B cell (primary cell): Measurements from ENCODE around the gene ZNF23.

Experiments
- CTCF ChIP-seq: fragments of 200-600 bp; IDR thresholded peaks from one replicate; pipeline ENCODE4 v1.8.0; 2022; ENCODE audit warnings: antibody characterized with exemption, mild to moderate bottlenecking
- EZH2 ChIP-seq: IDR thresholded peaks from 2 replicates; pipeline ENCODE4 v1.6.1; 2012; ENCODE audit warnings: borderline replicate concordance, low read depth, mild to moderate bottlenecking, moderate library complexity, low read length; ENCODE audit not compliant: insufficient read depth, poor library complexity, severe bottlenecking

- TF ChIP-seq EZH2 (no peak), CTCF (no peak)
Observed at GRCh38 chr16:71489122-71489521, 27.1 kb upstream of the ZNF23 start, which contains the start of gene ZNF19.
